ENCODE data around the gene TMSB15A. TPM values are rescaled to one million over a fixed set of nuclear protein-coding genes. Genes with fewer than 3 reads are reported as not detected.

TMSB15A gene
- total RNA-seq: 0.73 and 2.5 TPM in 2 replicates

DNA sequence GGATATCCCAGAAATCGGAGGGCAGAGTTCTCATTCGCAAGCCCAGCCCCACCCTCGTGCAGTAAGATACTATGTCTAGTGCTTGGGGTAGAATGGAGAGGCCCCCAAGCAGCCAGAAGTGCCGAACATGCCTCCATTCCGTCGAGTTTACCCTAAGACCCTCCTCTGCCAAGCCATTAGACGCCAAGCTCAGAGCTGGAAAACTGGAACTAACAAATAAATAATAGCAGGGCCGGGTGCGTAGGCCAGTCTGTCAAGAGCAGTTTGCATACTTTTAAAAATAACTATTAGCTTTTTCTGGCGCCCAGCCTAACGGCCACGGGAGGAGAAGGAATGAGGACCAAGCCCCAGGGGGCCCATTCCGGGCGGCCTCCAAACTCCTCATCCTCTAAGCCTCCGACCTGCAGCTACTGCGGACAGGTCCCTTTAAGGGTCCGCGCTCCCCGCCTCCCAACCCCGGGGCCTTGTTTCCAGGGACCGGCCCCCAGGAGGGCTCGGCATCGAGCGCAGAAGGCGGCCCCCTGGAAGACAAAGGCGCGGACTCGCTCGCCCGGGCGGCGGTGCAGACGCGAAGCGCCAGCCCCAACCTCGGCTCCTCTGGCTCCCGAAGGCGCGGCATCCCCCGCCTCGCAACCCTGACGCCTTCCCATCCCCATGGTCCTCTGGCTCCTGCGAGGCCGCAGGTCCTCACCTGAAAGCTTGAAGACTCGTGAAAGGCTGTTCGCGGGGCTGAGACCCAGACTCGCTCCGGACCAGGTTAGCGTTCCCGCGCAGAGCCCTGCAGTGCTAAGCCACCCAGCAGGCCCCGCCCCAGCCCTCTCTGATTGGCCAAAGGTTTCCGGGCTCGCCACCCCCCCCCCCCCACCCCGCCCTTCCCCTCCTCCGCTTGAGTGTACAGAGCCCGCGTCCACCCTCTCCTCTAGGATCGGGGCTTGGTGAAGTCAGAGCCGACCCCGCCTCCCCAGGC, at the start of gene TMSB15A:
TSS of gene TMSB15A (minus strand) at position 765 of the 967 bp plus-strand sequence.

GRCh38 chrX:102471762-102472220, 44.7 kb downstream of the TMSB15A start, which contains the start of gene TCP11X2:
Gene TCP11X2, minus strand, starts transcription at chrX:102471812.

Other genes starting within 250 kb of the TMSB15A start
- not detected in 2 replicates for gene NXF2B, start 76.7 kb downstream of the TMSB15A start, total RNA-seq
- gene TCP11X2, start 44.9 kb downstream of the TMSB15A start, total RNA-seq: not detected in 2 replicates
- 15.0 and 16.4 TPM in 2 replicates for gene ARMCX5, start 82.8 kb upstream of the TMSB15A start, total RNA-seq
- 2.8 and 4.6 TPM in 2 replicates for gene GPRASP1, start 134.7 kb upstream of the TMSB15A start, total RNA-seq
- gene GPRASP2, start 195.7 kb upstream of the TMSB15A start, total RNA-seq: 14.2 and 17.8 TPM in 2 replicates
- 5.9 and 6.6 TPM in 2 replicates for gene GPRASP3, start 204.0 kb upstream of the TMSB15A start, total RNA-seq

Data from smooth muscle cell of the pulmonary artery (primary cell).